Panc1 (cell line): ENCODE measurements around the gene WFDC2. TPM values are rescaled to one million over a fixed set of nuclear protein-coding genes. Genes with fewer than 3 reads are reported as not detected.

Experiments used
- ATAC-seq: fragments of 200-7000 bp; cut with Tn5 transposase; 2 replicates; pipeline ENCODE4 v1.9.1; 2020; ENCODE audit warnings: mild to moderate bottlenecking, moderate library complexity
- BruUV-seq: library from RNA; stranded (reverse); fragments of 400-500 nt; replicated peaks from 2 replicates; lab custom pipeline; 2021; lab: Mats Ljungman, UMichigan
- CTCF ChIA-PET: fragments of 300-600 bp; sonication (Branson Sonifier 250); formaldehyde crosslinking; loops from one replicate; lab custom pipeline; 2022; ENCODE audit warnings: antibody characterized with exemption; lab: Charles Lee
- POLR2A ChIA-PET: fragments of 300-600 bp; sonication (Branson Sonifier 250); formaldehyde crosslinking; loops from one replicate; lab custom pipeline; 2022; ENCODE audit warnings: antibody characterized with exemption; lab: Charles Lee
- DNase-seq: peaks from one replicate; pipeline ENCODE4 v3.0.0-alpha.2; 2010; ENCODE audit warnings: low read depth, low spot score
- H3K27ac ChIP-seq: 2 replicates; pipeline ENCODE4 v1.5.1; 2011; ENCODE audit warnings: mild to moderate bottlenecking, low read length, inconsistent platforms
- H3K27me3 ChIP-seq: fragments of 200-500 bp; sonication (Bioruptor generic); 2 replicates; pipeline ENCODE4 v1.6.0; 2014; ENCODE audit warnings: low read length, inconsistent platforms; ENCODE audit not compliant: control insufficient read depth, insufficient read depth
- H3K36me3 ChIP-seq: fragments of 200-500 bp; sonication (Bioruptor generic); 2 replicates; pipeline ENCODE4 v1.5.1; 2014; ENCODE audit warnings: inconsistent platforms, mild to moderate bottlenecking, low read length, moderate library complexity; ENCODE audit not compliant: control insufficient read depth, insufficient read depth
- H3K4me1 ChIP-seq: 2 replicates; pipeline ENCODE4 v1.5.1; 2011; ENCODE audit warnings: inconsistent platforms, mild to moderate bottlenecking, low read length, moderate library complexity; ENCODE audit not compliant: control insufficient read depth, insufficient read depth
- H3K4me3 ChIP-seq, 2 experiments: 2 replicates each; pipeline ENCODE4 v1.5.1; 2011 to 2012; ENCODE audit warnings: low read depth in 2 of 2, low read length in 2 of 2, mild to moderate bottlenecking in 2 of 2, inconsistent platforms in 1 of 2, moderate library complexity in 1 of 2
- H3K9me3 ChIP-seq: fragments of 200-500 bp; sonication (Bioruptor generic); 2 replicates; pipeline ENCODE4 v1.5.1; 2014; ENCODE audit warnings: low read depth, mild to moderate bottlenecking, inconsistent platforms, low read length, moderate library complexity; ENCODE audit not compliant: control insufficient read depth, insufficient read depth
- CTCF ChIP-seq: fragments of 450-650 bp; IDR thresholded peaks from 2 replicates; pipeline ENCODE4 v1.5.1; 2017; ENCODE audit warnings: mild to moderate bottlenecking
- POLR2AphosphoS5 ChIP-seq: IDR thresholded peaks from 2 replicates; pipeline ENCODE4 v1.6.1; 2012; ENCODE audit warnings: mild to moderate bottlenecking, low read depth, low read length, moderate library complexity
- SIN3A ChIP-seq: IDR thresholded peaks from 2 replicates; pipeline ENCODE4 v1.6.1; 2012; ENCODE audit warnings: low read depth, mild to moderate bottlenecking, low read length, moderate library complexity, borderline replicate concordance; ENCODE audit not compliant: insufficient read depth
- TCF7L2 ChIP-seq: IDR thresholded peaks from 2 replicates; pipeline ENCODE4 v1.6.1; 2011; ENCODE audit warnings: mild to moderate bottlenecking, low read depth, low read length, inconsistent platforms
- in situ Hi-C: cut with HindIII; loops from 2 replicates; pipeline ENCODE4 v1.10.0; 2016; ENCODE audit warnings: low sequenced_read_pairs, low pct_unique_long_range_greater_than_20kb
- intact Hi-C: fragments of 100-400 bp; cut with micrococcal nuclease; formaldehyde crosslinking; loops from one replicate; pipeline ENCODE4 v1.10.0; 2022; ENCODE audit not compliant: unreplicated experiment
- total RNA-seq: library from RNA; stranded (reverse); gene quantifications from one replicate; pipeline ENCODE4 v1.2.1, GENCODE V29; 2021; ENCODE audit not compliant: unreplicated experiment
- TF ChIP-seq, protein P1 (sequence below), 2 experiments: IDR thresholded peaks; 2 replicates each; pipeline ENCODE4 v1.6.1; 2011 to 2012; ENCODE audit warnings: low read depth in 2 of 2, control low read depth in 1 of 2, low read length in 1 of 2, mild to moderate bottlenecking in 1 of 2, moderate library complexity in 1 of 2; ENCODE audit not compliant: insufficient read depth in 1 of 2

The WFDC2 gene
- total RNA-seq, 1 experiment from 2014 or later = 1.6 TPM

- no peak for ATAC-seq
- POLR2A ChIA-PET = no interaction called here
Measured at GRCh38 chr20:45485388-45485787, 15.8 kb downstream of the WFDC2 start.

GRCh38 chr20:45487231-45487635 lies 17.7 kb downstream of the WFDC2 start:
- no peak for DNase-seq
- H3K4me1 ChIP-seq = no peaks in the 10 kb centered on the region
- no peak for ATAC-seq

More at GRCh38 chr20:45485388-45485787, 15.8 kb downstream of the WFDC2 start:
- in situ Hi-C loops (no loop called here), intact Hi-C loops (no loop called here)
- Histone ChIP-seq H3K9me3 (no peaks in the 10 kb centered on the region), H3K4me1 (no peaks in the 10 kb centered on the region), H3K27me3 (peaks cover 9% of the 10 kb centered on the region), H3K4me3 (no peak overlapping the region), H3K36me3 (no peaks in the 10 kb centered on the region), H3K27ac (no peak overlapping the region)
- DNase-seq = no peak
- BruUV-seq = no TSS peak
- TF ChIP-seq CTCF (no peak), POLR2AphosphoS5 (no peak), SIN3A (no peak), TCF7L2 (no peak)
- TF ChIP-seq, protein P1, sequence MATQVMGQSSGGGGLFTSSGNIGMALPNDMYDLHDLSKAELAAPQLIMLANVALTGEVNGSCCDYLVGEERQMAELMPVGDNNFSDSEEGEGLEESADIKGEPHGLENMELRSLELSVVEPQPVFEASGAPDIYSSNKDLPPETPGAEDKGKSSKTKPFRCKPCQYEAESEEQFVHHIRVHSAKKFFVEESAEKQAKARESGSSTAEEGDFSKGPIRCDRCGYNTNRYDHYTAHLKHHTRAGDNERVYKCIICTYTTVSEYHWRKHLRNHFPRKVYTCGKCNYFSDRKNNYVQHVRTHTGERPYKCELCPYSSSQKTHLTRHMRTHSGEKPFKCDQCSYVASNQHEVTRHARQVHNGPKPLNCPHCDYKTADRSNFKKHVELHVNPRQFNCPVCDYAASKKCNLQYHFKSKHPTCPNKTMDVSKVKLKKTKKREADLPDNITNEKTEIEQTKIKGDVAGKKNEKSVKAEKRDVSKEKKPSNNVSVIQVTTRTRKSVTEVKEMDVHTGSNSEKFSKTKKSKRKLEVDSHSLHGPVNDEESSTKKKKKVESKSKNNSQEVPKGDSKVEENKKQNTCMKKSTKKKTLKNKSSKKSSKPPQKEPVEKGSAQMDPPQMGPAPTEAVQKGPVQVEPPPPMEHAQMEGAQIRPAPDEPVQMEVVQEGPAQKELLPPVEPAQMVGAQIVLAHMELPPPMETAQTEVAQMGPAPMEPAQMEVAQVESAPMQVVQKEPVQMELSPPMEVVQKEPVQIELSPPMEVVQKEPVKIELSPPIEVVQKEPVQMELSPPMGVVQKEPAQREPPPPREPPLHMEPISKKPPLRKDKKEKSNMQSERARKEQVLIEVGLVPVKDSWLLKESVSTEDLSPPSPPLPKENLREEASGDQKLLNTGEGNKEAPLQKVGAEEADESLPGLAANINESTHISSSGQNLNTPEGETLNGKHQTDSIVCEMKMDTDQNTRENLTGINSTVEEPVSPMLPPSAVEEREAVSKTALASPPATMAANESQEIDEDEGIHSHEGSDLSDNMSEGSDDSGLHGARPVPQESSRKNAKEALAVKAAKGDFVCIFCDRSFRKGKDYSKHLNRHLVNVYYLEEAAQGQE (IDR thresholded peaks at IDR 0.05; ENCODE audit: insufficient read depth in 1 of 2, low read depth in 2 of 2, low read length in 1 of 2) = no peak
- CTCF ChIA-PET = no interaction called here

More at GRCh38 chr20:45487231-45487635, 17.7 kb downstream of the WFDC2 start:
- Histone ChIP-seq H3K4me3 (no peak overlapping the region), H3K27ac (no peak overlapping the region), H3K9me3 (no peaks in the 10 kb centered on the region), H3K27me3 (peaks cover 5% of the 10 kb centered on the region), H3K36me3 (no peaks in the 10 kb centered on the region)
- TF ChIP-seq, protein P1 (IDR thresholded peaks at IDR 0.05; ENCODE audit: insufficient read depth in 1 of 2, low read depth in 2 of 2, low read length in 1 of 2) = no peak
- no peak for TF ChIP-seq POLR2AphosphoS5
- no peak; the same call in none of the 2 replicates for TF ChIP-seq CTCF
- no peak for TF ChIP-seq SIN3A
- TF ChIP-seq TCF7L2 = no peak
- POLR2A ChIA-PET = no interaction called here
- intact Hi-C loops = no loop called here
- CTCF ChIA-PET = no interaction called here
- BruUV-seq = no TSS peak
- in situ Hi-C loops = no loop called here
